Transverse colon (tissue), 3 donors: ENCODE measurements around the gene CCDC71.

Source experiments
- EP300 ChIP-seq: sonication (generic); formaldehyde crosslinking; IDR thresholded peaks from one replicate; pipeline ENCODE4 v1.6.1; 2017; ENCODE audit warnings: antibody characterized with exemption, low read depth
- POLR2A ChIP-seq: fragments of 450-650 bp; IDR thresholded peaks from one replicate; pipeline ENCODE4 v1.6.1; 2016; ENCODE audit warnings: antibody characterized with exemption, mild to moderate bottlenecking, moderate library complexity
- TF ChIP-seq, protein P1 (sequence below), 5 experiments: fragments of 200-600 bp in 3 of 5; fragments of 450-650 bp in 2 of 5; sonication (generic) in 3 of 5; IDR thresholded peaks; 1 replicate in 2 of 5; 2 replicates in 3 of 5; pipeline ENCODE4 v1.5.1; 2016 to 2017; ENCODE audit warnings: antibody characterized with exemption in 5 of 5, inconsistent platforms in 3 of 5, mild to moderate bottlenecking in 2 of 5, moderate library complexity in 1 of 5

DNA sequence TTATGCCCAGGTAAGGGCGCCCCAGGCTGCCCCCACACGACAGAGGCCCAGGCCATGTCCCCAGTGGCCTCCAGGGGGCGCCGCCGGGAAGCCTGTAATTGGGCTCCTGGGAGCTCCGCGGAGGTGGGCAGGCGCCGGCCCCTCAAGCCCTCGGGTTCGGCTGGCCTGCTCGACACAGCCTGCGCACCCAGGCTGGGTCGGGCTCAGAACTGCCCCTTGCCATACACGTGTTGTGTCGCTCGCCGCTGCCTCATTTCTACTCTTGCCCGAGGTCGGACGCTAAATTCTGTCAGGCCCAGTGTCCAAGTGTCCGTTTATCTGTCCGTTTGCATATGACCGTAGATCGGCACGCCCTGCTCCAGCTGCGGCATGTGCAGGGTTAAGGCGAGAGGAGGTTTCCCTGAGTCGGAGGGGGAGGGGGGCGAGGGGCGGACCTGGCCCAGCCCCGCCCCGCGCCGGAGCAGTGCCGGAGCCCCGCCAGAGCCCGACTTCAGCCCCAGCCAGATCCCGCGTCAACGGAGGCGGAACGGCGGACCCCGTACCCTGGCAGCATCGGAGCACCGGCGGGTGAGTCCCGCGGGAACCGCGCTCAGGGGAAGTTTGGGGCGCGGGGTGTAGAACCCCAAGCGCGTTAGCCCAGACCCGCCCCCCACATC lies 5.1 kb upstream of the CCDC71 start, which contains the start of gene KLHDC8B:
- TF ChIP-seq, protein P1, sequence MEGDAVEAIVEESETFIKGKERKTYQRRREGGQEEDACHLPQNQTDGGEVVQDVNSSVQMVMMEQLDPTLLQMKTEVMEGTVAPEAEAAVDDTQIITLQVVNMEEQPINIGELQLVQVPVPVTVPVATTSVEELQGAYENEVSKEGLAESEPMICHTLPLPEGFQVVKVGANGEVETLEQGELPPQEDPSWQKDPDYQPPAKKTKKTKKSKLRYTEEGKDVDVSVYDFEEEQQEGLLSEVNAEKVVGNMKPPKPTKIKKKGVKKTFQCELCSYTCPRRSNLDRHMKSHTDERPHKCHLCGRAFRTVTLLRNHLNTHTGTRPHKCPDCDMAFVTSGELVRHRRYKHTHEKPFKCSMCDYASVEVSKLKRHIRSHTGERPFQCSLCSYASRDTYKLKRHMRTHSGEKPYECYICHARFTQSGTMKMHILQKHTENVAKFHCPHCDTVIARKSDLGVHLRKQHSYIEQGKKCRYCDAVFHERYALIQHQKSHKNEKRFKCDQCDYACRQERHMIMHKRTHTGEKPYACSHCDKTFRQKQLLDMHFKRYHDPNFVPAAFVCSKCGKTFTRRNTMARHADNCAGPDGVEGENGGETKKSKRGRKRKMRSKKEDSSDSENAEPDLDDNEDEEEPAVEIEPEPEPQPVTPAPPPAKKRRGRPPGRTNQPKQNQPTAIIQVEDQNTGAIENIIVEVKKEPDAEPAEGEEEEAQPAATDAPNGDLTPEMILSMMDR (IDR thresholded peaks at IDR 0.05), result peak; percentile 95 to 97 (median 96)
- TF ChIP-seq POLR2A (peak; percentile 50), EP300 (no peak)
